Stimulated activated CD4-positive, alpha-beta T cell treated with anti-CD3 and anti-CD28 coated beads, TNF-alpha, amount 100 ng/mL, for 1 hour (primary cell): ENCODE results near the gene RUNX2.

Experiments used
- DNase-seq, 3 donors: peaks; one replicate each; pipeline ENCODE4 v3.0.0-alpha.2; 2020; ENCODE audit warnings: low read depth in 3 of 3, low spot score in 1 of 3

Gene RUNX2

GRCh38 chr6:45479834-45480751 is 152.0 kb downstream of the RUNX2 start:
- no peak for DNase-seq

GRCh38 chr6:45480752-45481415 is 152.8 kb downstream of the RUNX2 start:
- DNase-seq: no peak

- no peak for DNase-seq
Measured at GRCh38 chr6:45483021-45483420, 154.9 kb downstream of the RUNX2 start.

DNA sequence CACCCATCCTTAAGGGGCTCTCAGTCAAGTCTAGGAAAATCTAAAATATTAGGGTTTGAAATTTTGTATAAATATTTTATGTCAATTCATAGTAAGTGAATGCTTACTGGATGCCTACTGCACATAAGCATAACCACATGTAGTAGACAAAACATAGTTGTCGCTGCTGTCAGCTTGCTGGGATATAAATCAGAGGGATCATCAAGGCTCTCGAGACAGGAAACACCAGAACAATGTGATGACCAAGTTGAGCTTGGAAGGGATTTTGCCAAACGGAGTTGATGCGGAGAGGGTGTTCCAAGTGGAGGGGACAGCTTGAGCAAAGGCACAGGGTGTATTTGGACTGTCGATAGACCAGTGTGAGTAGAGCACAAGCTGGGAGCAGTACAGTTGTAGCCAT is 155.4 kb downstream of the RUNX2 start:
- no peak for DNase-seq

- no peak for DNase-seq
Measured at GRCh38 chr6:45486736-45487135, 158.6 kb downstream of the RUNX2 start.

DNA sequence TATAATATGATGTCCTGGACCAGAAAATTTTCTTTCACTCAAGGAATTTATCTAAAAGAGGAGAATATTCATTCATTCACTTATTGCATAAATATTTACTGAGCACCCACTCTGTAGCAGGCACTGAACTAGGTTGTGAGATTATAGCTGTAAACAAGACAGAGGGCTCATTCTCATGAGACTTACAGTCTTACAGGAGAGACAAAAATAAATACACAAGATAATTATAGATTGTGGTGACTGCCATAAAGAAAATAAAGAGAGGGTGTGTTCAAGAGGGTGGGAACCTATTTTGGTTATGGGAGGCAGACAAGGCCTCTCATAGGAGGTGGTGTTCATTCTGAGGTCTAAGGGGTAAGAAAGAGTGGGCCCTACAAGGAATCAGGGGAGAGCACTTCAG is 159.5 kb downstream of the RUNX2 start:
- DNase-seq: no peak

GRCh38 chr6:45488269-45488668 is 160.1 kb downstream of the RUNX2 start:
- no peak for DNase-seq

GRCh38 chr6:45488889-45489288 is 160.8 kb downstream of the RUNX2 start:
- no peak for DNase-seq

DNA sequence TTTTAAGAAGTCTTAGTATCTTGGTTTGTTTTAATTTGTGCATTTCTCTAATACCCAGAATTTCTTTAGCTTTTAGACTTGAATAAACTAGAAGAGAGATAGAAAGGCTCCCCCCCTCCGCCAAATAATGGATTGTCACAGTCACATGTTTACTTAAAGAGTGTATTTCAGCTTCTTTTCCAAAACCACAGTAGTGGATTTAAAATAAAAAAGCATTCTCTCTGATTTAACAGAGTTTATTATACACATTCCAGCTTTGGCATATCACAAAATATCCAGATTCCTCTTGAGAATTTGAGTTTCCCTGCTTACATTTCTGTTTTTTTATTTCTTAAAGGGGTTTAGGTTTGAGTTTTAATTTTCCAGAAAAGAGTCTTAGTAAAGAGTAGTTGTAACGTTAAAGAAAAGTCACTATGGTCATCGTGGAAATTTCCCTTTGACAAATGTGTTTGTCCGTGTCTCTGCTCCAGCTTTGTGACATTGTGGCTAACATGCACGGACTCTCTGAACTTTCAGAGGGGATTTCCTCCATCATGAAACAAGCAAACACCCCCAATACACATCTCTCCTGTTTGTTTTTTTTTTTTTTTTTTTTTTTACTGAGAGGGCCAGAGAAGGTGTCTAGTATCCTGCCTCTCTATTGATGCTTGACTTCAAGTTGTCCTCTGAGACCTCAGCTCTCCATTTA is 163.1 kb downstream of the RUNX2 start:
- DNase-seq: no peak

GRCh38 chr6:45491874-45492273 is 163.7 kb downstream of the RUNX2 start:
- no peak for DNase-seq

GRCh38 chr6:45493761-45494160 is 165.6 kb downstream of the RUNX2 start:
- DNase-seq: no peak

- no peak for DNase-seq
Measured at GRCh38 chr6:45494416-45495135, 166.4 kb downstream of the RUNX2 start.

DNA sequence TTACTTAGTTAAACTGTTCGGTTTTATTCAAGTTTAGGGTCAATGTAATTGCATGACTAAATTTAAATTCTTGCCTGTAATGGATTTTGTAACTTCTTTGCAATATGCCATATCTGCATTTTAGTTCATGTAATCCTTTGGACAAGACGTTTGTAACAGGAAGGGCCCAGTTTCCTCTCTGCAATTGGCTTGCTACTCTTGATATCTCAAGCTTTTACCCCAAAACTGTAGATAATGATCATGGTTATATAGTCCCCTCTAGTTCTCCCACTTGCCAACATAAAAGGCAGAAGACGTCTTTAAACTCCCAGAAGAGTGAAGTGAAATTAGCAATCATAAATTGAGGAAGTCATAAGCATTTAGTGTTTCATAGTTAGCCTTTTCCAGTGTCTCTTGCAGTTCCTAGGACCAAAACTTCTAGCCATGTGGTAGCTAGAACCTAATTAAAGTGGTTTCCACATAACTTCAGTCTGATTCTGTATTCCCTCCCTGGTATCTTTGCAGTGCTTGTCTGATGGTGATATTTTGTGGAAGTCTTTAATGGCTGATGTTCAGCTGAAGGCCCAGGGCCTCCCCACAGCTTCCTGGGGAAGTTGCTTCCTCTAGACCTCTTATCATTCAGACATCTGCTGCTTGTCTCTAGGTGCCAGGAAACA is 167.4 kb downstream of the RUNX2 start:
- no peak for DNase-seq

GRCh38 chr6:45496085-45496433 is 167.9 kb downstream of the RUNX2 start:
- no peak for DNase-seq

DNA sequence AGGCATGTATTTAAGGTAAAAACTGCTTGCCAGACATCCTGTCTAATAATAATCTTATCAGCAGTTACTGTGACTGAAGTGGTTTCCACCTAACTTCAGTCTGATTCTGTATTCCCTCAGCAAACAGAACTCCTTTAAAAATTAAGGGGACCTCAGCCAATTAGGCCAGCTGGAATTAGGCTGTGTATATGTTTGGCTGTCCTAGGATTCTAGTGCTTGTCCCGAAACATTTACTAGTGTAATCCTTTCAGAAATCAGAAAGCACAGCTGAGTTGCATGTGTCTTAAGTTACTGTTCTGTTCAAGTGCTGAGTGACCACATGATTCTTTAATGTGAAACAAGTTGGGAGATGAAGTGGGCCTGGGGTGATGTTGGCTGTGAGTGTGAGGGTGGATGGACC is 170.5 kb downstream of the RUNX2 start:
- no peak for DNase-seq

GRCh38 chr6:45500924-45501816 is 173.0 kb downstream of the RUNX2 start:
- DNase-seq: no peak

GRCh38 chr6:45502456-45502855 is 174.3 kb downstream of the RUNX2 start:
- DNase-seq: no peak

- no peak for DNase-seq
Measured at GRCh38 chr6:45504947-45505346, 176.8 kb downstream of the RUNX2 start.

- no peak for DNase-seq
Measured at GRCh38 chr6:45505470-45505869, 177.3 kb downstream of the RUNX2 start.

GRCh38 chr6:45507186-45507585 is 179.1 kb downstream of the RUNX2 start:
- no peak for DNase-seq
